ENCODE measurements around the gene MPC1. TPM values are rescaled to one million over a fixed set of nuclear protein-coding genes. Genes with fewer than 3 reads are reported as not detected.
A peak's percentile ranks its signal among the peaks of the same experiment; 100 is the strongest.

Gene MPC1
- total and polyA plus RNA-seq, 2 experiments from 2014 or later: 15.5 to 39.4 TPM

GRCh38 chr6:166341977-166342348 lies 40.8 kb downstream of the MPC1 start:
- Mint-ChIP-seq H3K27me3 (ENCODE audit: insufficient read depth, low read depth, poor library complexity) (peaks cover 2% of the 10 kb centered on the region), H3K36me3 (ENCODE audit: low read depth) (peaks cover 6% of the 10 kb centered on the region; the same call in 1 of the 3 replicates), H3K4me3 (peak overlapping the region; percentile 96), H3K4me1 (peaks cover 18% of the 10 kb centered on the region), H3K9me3 (no peaks in the 10 kb centered on the region; the same call in 2 of the 3 replicates), H3K27ac (peak overlapping the region; percentile 95)
- no peaks in the 10 kb centered on the region for H3F3A ChIP-seq (replicated peaks; ENCODE audit: low read depth)
- peak overlapping the region; percentile 86; the same call in 1 of the 2 replicates for H2AFZ ChIP-seq
- DNase-seq (ENCODE audit: low spot score) (peak; percentile 33), ATAC-seq (peak; percentile 10; the same call in 2 of the 3 replicates)
- H3K4me3 ChIP-seq: peak overlapping the region; percentile 100
- peaks cover 39% of the 10 kb centered on the region for H4K20me1 ChIP-seq (replicated peaks; ENCODE audit: insufficient read depth)
- peak overlapping the region; percentile 100 for H3K4me2 ChIP-seq
- H3K9me2 ChIP-seq (ENCODE audit: insufficient read depth): 0 out of 2 replicates have a peak, but pooled peaks cover 3% of the 10 kb centered on the region
- H3K4me1 ChIP-seq (ENCODE audit: insufficient read depth): peaks cover 21% of the 10 kb centered on the region
- no peaks in the 10 kb centered on the region for H3K27me3 ChIP-seq (ENCODE audit: insufficient read depth)
- H3K79me2 ChIP-seq (replicated peaks; ENCODE audit: insufficient read depth): peaks cover 62% of the 10 kb centered on the region
- peak overlapping the region; percentile 85 for H3K27ac ChIP-seq (ENCODE audit: low read depth)
- H3K36me3 ChIP-seq (ENCODE audit: insufficient read depth): no peaks in the 10 kb centered on the region
- TF ChIP-seq NANOG (IDR thresholded peaks at IDR 0.05; ENCODE audit: borderline replicate concordance) (no peak), ETS1 (IDR thresholded peaks at IDR 0.05) (no peak), ZNF114 (CRISPR knock-in tag; IDR thresholded peaks at IDR 0.05) (no peak), REST (IDR thresholded peaks at IDR 0.05; ENCODE audit: unreplicated experiment) (no peak), STAT1 (IDR thresholded peaks at IDR 0.05; ENCODE audit: unreplicated experiment) (no peak), CREB1 (CRISPR knock-in tag; IDR thresholded peaks at IDR 0.05; ENCODE audit: low read depth) (no peak), CTCF (conservative IDR thresholded peaks at IDR 0.05; ENCODE audit: low read depth in 2 of 2) (no peak), ZNF331 (CRISPR knock-in tag; IDR thresholded peaks at IDR 0.05; ENCODE audit: low read depth) (no peak), EZH2phosphoT487 (IDR thresholded peaks at IDR 0.05; ENCODE audit: unreplicated experiment) (no peak), ZNF462 (CRISPR knock-in tag; IDR thresholded peaks at IDR 0.05) (no peak), JUNB (IDR thresholded peaks at IDR 0.05; ENCODE audit: unreplicated experiment) (no peak), POLR2AphosphoS5 (IDR thresholded peaks at IDR 0.05; ENCODE audit: low read depth) (no peak), EZH2 (IDR thresholded peaks at IDR 0.05; ENCODE audit: low read depth, unreplicated experiment) (no peak)

All from GM23338 (cell line).